HepG2 (cell line): ENCODE data around the gene CTNNAL1.

Experiments
- BHLHE40 ChIP-seq: IDR thresholded peaks from 2 replicates; pipeline ENCODE4 v1.6.1; 2011; ENCODE audit warnings: low read length, improper control_type of control experiment
- FOXP1 ChIP-seq, 2 experiments: fragments of 450-650 bp in 1 of 2; IDR thresholded peaks; 2 replicates each; pipeline ENCODE4 v1.6.1; 2017 to 2018; ENCODE audit warnings: antibody characterized with exemption in 1 of 2
- JUND ChIP-seq: sonication (generic); formaldehyde crosslinking; IDR thresholded peaks from 2 replicates; pipeline ENCODE4 v1.8.0; 2022; ENCODE audit warnings: mild to moderate bottlenecking, missing genetic modification reagents
- KAT7 ChIP-seq: IDR thresholded peaks from 2 replicates; pipeline ENCODE4 v1.6.1; 2018; ENCODE audit warnings: borderline replicate concordance, missing compliant biosample characterization
- RAD51 ChIP-seq: fragments of 450-650 bp; IDR thresholded peaks from 2 replicates; pipeline ENCODE4 v1.6.1; 2016; ENCODE audit warnings: borderline replicate concordance
- SIX4 ChIP-seq: sonication (generic); formaldehyde crosslinking; IDR thresholded peaks from 2 replicates; pipeline ENCODE4 v1.4.0; 2020; ENCODE audit warnings: missing genetic modification reagents
- TAF1 ChIP-seq: sonication (generic); formaldehyde crosslinking; IDR thresholded peaks from 2 replicates; pipeline ENCODE4 v1.4.0; 2020; ENCODE audit warnings: missing genetic modification reagents
- TBP ChIP-seq: sonication (generic); formaldehyde crosslinking; IDR thresholded peaks from 2 replicates; pipeline ENCODE4 v1.5.0; 2020; ENCODE audit warnings: missing genetic modification reagents
- YEATS4 ChIP-seq: sonication (generic); formaldehyde crosslinking; IDR thresholded peaks from 2 replicates; pipeline ENCODE4 v1.4.0; 2020; ENCODE audit warnings: missing genetic modification reagents, borderline replicate concordance
- ZNF180 ChIP-seq: sonication (generic); formaldehyde crosslinking; IDR thresholded peaks from 2 replicates; pipeline ENCODE4 v1.4.0; 2020; ENCODE audit warnings: low read depth, missing genetic modification reagents, borderline replicate concordance
- ZNF441 ChIP-seq: sonication (generic); formaldehyde crosslinking; IDR thresholded peaks from 2 replicates; pipeline ENCODE4 v1.7.0; 2021; ENCODE audit warnings: missing genetic modification reagents, borderline replicate concordance
- TF ChIP-seq, protein P1 (sequence below): sonication (generic); formaldehyde crosslinking; IDR thresholded peaks from 2 replicates; pipeline ENCODE4 v1.5.0; 2020; ENCODE audit warnings: missing genetic modification reagents

DNA sequence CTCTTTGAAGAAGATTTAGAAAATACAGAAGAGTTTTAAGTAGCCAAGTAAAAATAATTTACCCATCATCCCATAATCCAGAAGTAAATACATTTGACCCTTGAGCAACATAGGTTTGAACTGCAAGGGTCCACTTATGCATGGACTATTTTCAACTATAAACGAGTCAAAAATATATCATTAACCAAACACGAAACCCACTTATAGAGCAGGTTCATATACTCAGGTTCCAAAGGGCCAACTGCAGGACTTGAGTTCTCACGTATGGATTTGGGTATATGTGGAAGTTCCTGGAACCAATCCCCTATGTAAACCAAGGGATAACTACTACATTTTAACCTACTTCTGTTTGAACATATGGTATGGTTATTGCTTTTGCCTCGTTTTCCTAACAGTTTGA lies 73.3 kb downstream of the CTNNAL1 start:
- no peak for TF ChIP-seq ZNF180 (CRISPR knock-in tag)
- no peak for TF ChIP-seq YEATS4 (CRISPR knock-in tag)
- TF ChIP-seq, protein P1, sequence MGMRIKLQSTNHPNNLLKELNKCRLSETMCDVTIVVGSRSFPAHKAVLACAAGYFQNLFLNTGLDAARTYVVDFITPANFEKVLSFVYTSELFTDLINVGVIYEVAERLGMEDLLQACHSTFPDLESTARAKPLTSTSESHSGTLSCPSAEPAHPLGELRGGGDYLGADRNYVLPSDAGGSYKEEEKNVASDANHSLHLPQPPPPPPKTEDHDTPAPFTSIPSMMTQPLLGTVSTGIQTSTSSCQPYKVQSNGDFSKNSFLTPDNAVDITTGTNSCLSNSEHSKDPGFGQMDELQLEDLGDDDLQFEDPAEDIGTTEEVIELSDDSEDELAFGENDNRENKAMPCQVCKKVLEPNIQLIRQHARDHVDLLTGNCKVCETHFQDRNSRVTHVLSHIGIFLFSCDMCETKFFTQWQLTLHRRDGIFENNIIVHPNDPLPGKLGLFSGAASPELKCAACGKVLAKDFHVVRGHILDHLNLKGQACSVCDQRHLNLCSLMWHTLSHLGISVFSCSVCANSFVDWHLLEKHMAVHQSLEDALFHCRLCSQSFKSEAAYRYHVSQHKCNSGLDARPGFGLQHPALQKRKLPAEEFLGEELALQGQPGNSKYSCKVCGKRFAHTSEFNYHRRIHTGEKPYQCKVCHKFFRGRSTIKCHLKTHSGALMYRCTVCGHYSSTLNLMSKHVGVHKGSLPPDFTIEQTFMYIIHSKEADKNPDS (CRISPR knock-in tag) = no peak
- no peak for TF ChIP-seq KAT7 (CRISPR knock-in tag)
- TF ChIP-seq TBP (CRISPR knock-in tag) = no peak
- no peak for TF ChIP-seq SIX4 (CRISPR knock-in tag)
- no peak for TF ChIP-seq JUND (CRISPR knock-in tag)
- no peak for TF ChIP-seq ZNF441
- no peak for TF ChIP-seq FOXP1 (IDR thresholded peaks at IDR 0.05)
- TF ChIP-seq FOXP1 (CRISPR knock-in tag; IDR thresholded peaks at IDR 0.05) = no peak
- TF ChIP-seq RAD51 = no peak
- TF ChIP-seq TAF1 (CRISPR knock-in tag) = no peak
- no peak for TF ChIP-seq BHLHE40
